CD14-positive monocyte (primary cell): ENCODE measurements around the gene CIROP. TPM values are rescaled to one million over a fixed set of nuclear protein-coding genes. Genes with fewer than 3 reads are reported as not detected.
A peak's percentile ranks its signal among the peaks of the same experiment; 100 is the strongest.

Source experiments
- DNase-seq, 3 donors: peaks; one replicate each; pipeline ENCODE4 v3.0.0-alpha.2; 2011 to 2022
- H2AFZ ChIP-seq: 2 replicates; pipeline ENCODE4 v1.6.0; 2012; ENCODE audit warnings: mild to moderate bottlenecking, low read depth, low read length, inconsistent platforms; ENCODE audit not compliant: insufficient read depth, poor library complexity, severe bottlenecking
- H3K27ac ChIP-seq, 2 donors: 1 replicate in 1 of 2; 2 replicates in 1 of 2; pipeline ENCODE4 v1.5.1; 2012 to 2013; ENCODE audit warnings: low read length in 2 of 2, control low read depth in 1 of 2, inconsistent platforms in 1 of 2, low read depth in 1 of 2, mild to moderate bottlenecking in 1 of 2
- H3K27me3 ChIP-seq, 2 donors: one replicate each; pipeline versions ENCODE4 v1.6.0 to v1.6.1; 2011 to 2013; ENCODE audit warnings: low read length in 2 of 2; ENCODE audit not compliant: control insufficient read depth in 2 of 2, insufficient read depth in 2 of 2
- H3K36me3 ChIP-seq, 2 donors: replicated peaks in 1 of 2; 1 replicate in 1 of 2; 2 replicates in 1 of 2; pipeline versions ENCODE4 v1.5.1 to v1.6.1; 2012 to 2013; ENCODE audit warnings: low read length in 2 of 2, control low read depth in 1 of 2, inconsistent platforms in 1 of 2, mild to moderate bottlenecking in 1 of 2; ENCODE audit not compliant: insufficient read depth in 2 of 2, control insufficient read depth in 1 of 2
- H3K4me1 ChIP-seq, 2 donors: 1 replicate in 1 of 2; 2 replicates in 1 of 2; pipeline versions ENCODE4 v1.5.1 to v1.6.1; 2012 to 2013; ENCODE audit warnings: low read length in 2 of 2, control low read depth in 1 of 2, inconsistent platforms in 1 of 2, mild to moderate bottlenecking in 1 of 2, moderate library complexity in 1 of 2; ENCODE audit not compliant: insufficient read depth in 2 of 2, control insufficient read depth in 1 of 2
- H3K4me2 ChIP-seq: replicated peaks from 2 replicates; pipeline ENCODE3; 2012; ENCODE audit warnings: low read length, moderate library complexity, mild to moderate bottlenecking; ENCODE audit not compliant: poor library complexity, severe bottlenecking; ENCODE audit errors: extremely low read depth
- H3K4me3 ChIP-seq, 3 experiments: fragments of 200-600 bp in 1 of 3; sonication (generic) in 1 of 3; replicated peaks in 1 of 3; 1 replicate in 2 of 3; 2 replicates in 1 of 3; pipeline ENCODE4 v1.5.1; 2011 to 2013; ENCODE audit warnings: low read length in 3 of 3, mild to moderate bottlenecking in 3 of 3, control low read depth in 2 of 3, low read depth in 2 of 3, inconsistent platforms in 1 of 3, moderate library complexity in 1 of 3
- H3K79me2 ChIP-seq: 2 replicates; pipeline ENCODE4 v1.6.0; 2012; ENCODE audit warnings: mild to moderate bottlenecking, control low read depth, inconsistent platforms, low read length, moderate library complexity; ENCODE audit not compliant: insufficient read depth
- H3K9ac ChIP-seq: 2 replicates; pipeline ENCODE4 v1.6.0; 2017; ENCODE audit warnings: low read length, mild to moderate bottlenecking; ENCODE audit not compliant: insufficient read depth, poor library complexity, severe bottlenecking
- H3K9me3 ChIP-seq, 2 donors: replicated peaks in 1 of 2; 1 replicate in 1 of 2; 2 replicates in 1 of 2; pipeline versions ENCODE4 v1.5.1 to v1.6.1; 2012 to 2013; ENCODE audit warnings: low read length in 2 of 2, control low read depth in 1 of 2; ENCODE audit not compliant: control insufficient read depth in 1 of 2, insufficient read depth in 1 of 2
- H4K20me1 ChIP-seq: 2 replicates; pipeline ENCODE4 v1.6.0; 2012; ENCODE audit warnings: mild to moderate bottlenecking, low read length, control low read depth, moderate library complexity; ENCODE audit not compliant: insufficient read depth
- H3K27ac Mint-ChIP-seq, 7 donors: one replicate each; pipeline ENCODE4 v1.8.0; 2020; ENCODE audit warnings: mild to moderate bottlenecking in 7 of 7, mixed read lengths in 7 of 7, moderate library complexity in 6 of 7, inconsistent platforms in 2 of 7
- H3K27me3 Mint-ChIP-seq, 3 donors: one replicate each; pipeline ENCODE4 v1.8.0; 2021 to 2022; ENCODE audit warnings: low read depth in 3 of 3, mild to moderate bottlenecking in 3 of 3, mixed read lengths in 3 of 3, moderate library complexity in 3 of 3, inconsistent platforms in 1 of 3
- H3K36me3 Mint-ChIP-seq, 2 donors: one replicate each; pipeline ENCODE4 v1.8.0; 2020; ENCODE audit warnings: mixed read lengths in 2 of 2, inconsistent platforms in 1 of 2, mild to moderate bottlenecking in 1 of 2
- H3K4me1 Mint-ChIP-seq: one replicate; pipeline ENCODE4 v1.8.0; 2020; ENCODE audit warnings: mild to moderate bottlenecking, mixed read lengths
- H3K4me3 Mint-ChIP-seq, 2 donors: one replicate each; pipeline ENCODE4 v1.8.0; 2020; ENCODE audit warnings: mild to moderate bottlenecking in 2 of 2, mixed read lengths in 2 of 2, moderate library complexity in 1 of 2
- H3K9me3 Mint-ChIP-seq, 7 donors: one replicate each; pipeline ENCODE4 v1.8.0; 2020 to 2022; ENCODE audit warnings: mixed read lengths in 7 of 7, mild to moderate bottlenecking in 6 of 7, moderate library complexity in 6 of 7, inconsistent platforms in 2 of 7
- CTCF ChIP-seq: fragments of 200-600 bp; IDR thresholded peaks from one replicate; pipeline ENCODE4 v1.8.0; 2022; ENCODE audit warnings: antibody characterized with exemption, mild to moderate bottlenecking
- WGBS: methylation state at CpG from one replicate; pipeline ENCODE4 v1.1.5; 2013; ENCODE audit warnings: missing lambda C conversion rate; ENCODE audit not compliant: insufficient coverage; 5-methylcytosine and 5-hydroxymethylcytosine counted together
- intact Hi-C, 2 donors: fragments of 100-400 bp; cut with micrococcal nuclease; formaldehyde crosslinking; loops; one replicate each; pipeline versions ENCODE4 v1.15.0 to v1.15.1; 2023
- polyA plus RNA-seq, 3 donors: library from polyadenylated mRNA; depleted of rRNA in 1 of 3; unstranded in 2 of 3; stranded (reverse) in 1 of 3; fragments of 300-500 nt in 2 of 3; fragments of >200 nt in 1 of 3; fragmentation: Illumina TruSeq in 2 of 3; gene quantifications; 1 replicate in 2 of 3; 2 replicates in 1 of 3; pipeline ENCODE4 v1.2.3, GENCODE V29; 2012 to 2021

The CIROP gene
- polyA plus RNA-seq, 3 donors = not detected

GRCh38 chr14:23097786-23098185 lies 7.0 kb downstream of the CIROP start:
- Mint-ChIP-seq H3K27ac (peak overlapping the region in 2 of 7 donors; percentile 6 to 33), H3K9me3 (no peaks in the 10 kb centered on the region), H3K36me3 (peaks cover 29 to 32% of the 10 kb centered on the region in 2 donors), H3K27me3 (peaks cover 0 to 1% (median under 1%) of the 10 kb centered on the region in 3 donors), H3K4me3 (no peak overlapping the region), H3K4me1 (peaks cover 29% of the 10 kb centered on the region)
- no peak for TF ChIP-seq CTCF
- intact Hi-C loops = loop anchor here (5.0 to 10.0 kb wide), 2 partner anchors 187 to 225 kb away; partner anchors contain the start of genes HOMEZ (in 1 of the 2) and PABPN1 (in 1 of the 2)
- Histone ChIP-seq H3K4me1 (peaks cover 21 to 35% of the 10 kb centered on the region in 2 donors), H3K27ac (no peak overlapping the region), H4K20me1 (peaks cover 47% of the 10 kb centered on the region), H3K27me3 (no peaks in the 10 kb centered on the region), H3K79me2 (peaks cover 66% of the 10 kb centered on the region), H3K4me3 (no peak overlapping the region), H3K36me3 (peaks cover 22 to 31% of the 10 kb centered on the region in 2 donors), H3K9me3 (no peaks in the 10 kb centered on the region), H3K4me2 (no peak overlapping the region), H3K9ac (no peak overlapping the region), H2AFZ (no peak overlapping the region)
- WGBS = 97% methylated on average over 6 of the region's 7 CpGs
- DNase-seq = no peak

GRCh38 chr14:23095196-23096108 lies 9.3 kb downstream of the CIROP start, which contains the start of gene C14orf119:
TSS of gene C14orf119 (plus strand) at chr14:23095505. CDS start at chr14:23097659, 2,154 bp downstream.
- H3K9me3 Mint-ChIP-seq = no peaks in the 10 kb centered on the region
- Histone ChIP-seq H2AFZ (peak within 1 kb of the TSS; percentile 89), H4K20me1 (peaks cover 61% of the 10 kb centered on the region), H3K4me3 (peak within 1 kb of the TSS; percentile 80 to 98 (median 88)), H3K27me3 (no peaks in the 10 kb centered on the region), H3K4me2 (peak within 1 kb of the TSS; percentile 88), H3K9ac (peak within 1 kb of the TSS; percentile 98), H3K27ac (peak within 1 kb of the TSS; percentile 95 to 96), H3K4me1 (peaks cover 21 to 35% of the 10 kb centered on the region in 2 donors), H3K9me3 (no peaks in the 10 kb centered on the region), H3K79me2 (peaks cover 88% of the 10 kb centered on the region), H3K36me3 (peaks cover 44 to 55% of the 10 kb centered on the region in 2 donors)
- no peaks in the 10 kb centered on the region for H3K27me3 Mint-ChIP-seq
- no peak for TF ChIP-seq CTCF
- H3K4me3 Mint-ChIP-seq = no peak within 1 kb of the TSS
- WGBS = under 1% methylated on average over 29 of the region's 46 CpGs
- H3K36me3 Mint-ChIP-seq = peaks cover 46 to 51% of the 10 kb centered on the region in 2 donors
- H3K4me1 Mint-ChIP-seq = peaks cover 21% of the 10 kb centered on the region
- H3K27ac Mint-ChIP-seq = no peak within 1 kb of the TSS
- intact Hi-C loops = loop anchor here (5.0 to 10.0 kb wide), 2 partner anchors 189 to 227 kb away; partner anchors contain the start of genes HOMEZ (in 1 of the 2) and PABPN1 (in 1 of the 2)
- peak; percentile 100 for DNase-seq
